Activated T-helper 1 cell treated with anti-CD3 and anti-CD28 coated beads, Interleukin-2, amount 50 U/mL, for 16 hours (primary cell): ENCODE data around the gene LYPD6B.
"Not testable (repeated sequence)": the region's sequence is repeated elsewhere in the genome, so short reads cannot be mapped to it uniquely, and the experiment has no call there.

Experiments
- DNase-seq, 2 donors: peaks; one replicate each; pipeline ENCODE4 v3.0.0-alpha.2; 2020; ENCODE audit warnings: low read depth in 1 of 2, low spot score in 1 of 2

LYPD6B gene

DNA sequence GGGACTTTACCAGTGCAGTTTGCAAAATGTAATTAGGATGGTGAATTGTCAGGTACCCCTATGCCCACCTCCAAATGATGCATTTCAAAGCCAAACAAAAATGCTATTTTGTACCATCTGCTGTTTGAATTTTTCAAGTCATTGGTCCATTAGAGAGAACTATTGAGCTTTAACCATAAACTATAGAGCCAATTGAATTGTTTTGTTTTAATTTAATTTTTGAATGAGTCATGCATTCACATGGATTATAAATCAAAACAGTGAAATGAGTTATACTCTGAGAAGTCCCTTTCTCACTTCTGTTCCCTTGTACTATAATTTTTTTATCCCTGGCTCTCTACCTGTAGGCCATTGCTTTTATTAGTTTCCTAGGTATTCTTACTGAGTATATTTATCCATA lies 151.3 kb downstream of the LYPD6B start:
- DNase-seq, result no peak

- DNase-seq, result no peak
These were observed 153.4 kb downstream of the LYPD6B start for GRCh38 chr2:149191915-149192314.

DNA sequence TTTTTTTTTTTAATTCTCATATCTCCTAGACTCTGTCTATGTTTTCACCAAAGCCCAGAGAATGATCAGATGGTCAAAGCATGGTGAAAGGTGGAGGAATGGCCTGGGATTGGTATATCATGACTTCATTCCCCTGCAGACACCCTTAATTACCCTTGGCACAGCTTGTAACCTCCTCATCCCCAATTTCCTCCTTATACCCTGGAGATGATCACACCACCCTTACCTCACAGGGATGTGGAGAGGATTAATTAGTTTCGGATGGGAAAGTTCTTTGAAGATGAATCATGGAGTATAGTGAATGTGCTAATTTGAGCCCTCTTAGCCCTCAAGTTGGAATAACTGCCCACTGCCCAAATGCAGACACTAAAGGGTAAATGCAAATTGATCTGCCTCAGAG lies 153.9 kb downstream of the LYPD6B start:
- DNase-seq, result no peak

GRCh38 chr2:149200109-149200520 lies 161.6 kb downstream of the LYPD6B start:
- DNase-seq, result no peak

GRCh38 chr2:149204686-149205085 lies 166.2 kb downstream of the LYPD6B start:
- DNase-seq, result no peak

DNA sequence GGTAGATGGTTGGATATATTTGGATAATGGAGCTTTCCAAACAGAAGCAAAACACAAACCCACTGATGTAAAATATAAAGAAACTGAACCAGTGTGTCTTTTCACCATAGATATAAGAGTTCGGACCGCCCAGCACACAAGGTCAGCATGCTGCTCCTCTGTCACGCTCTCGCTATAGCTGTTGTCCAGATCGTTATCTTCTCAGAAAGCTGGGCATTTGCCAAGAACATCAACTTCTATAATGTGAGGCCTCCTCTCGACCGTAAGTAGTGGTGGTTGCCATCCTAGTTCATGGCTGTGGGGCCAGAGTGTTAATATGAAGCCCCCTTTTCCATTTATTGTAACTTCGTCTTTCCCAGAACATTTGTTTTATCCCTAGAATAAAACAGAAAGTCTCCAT lies 166.6 kb downstream of the LYPD6B start:
- DNase-seq, result no peak

DNA sequence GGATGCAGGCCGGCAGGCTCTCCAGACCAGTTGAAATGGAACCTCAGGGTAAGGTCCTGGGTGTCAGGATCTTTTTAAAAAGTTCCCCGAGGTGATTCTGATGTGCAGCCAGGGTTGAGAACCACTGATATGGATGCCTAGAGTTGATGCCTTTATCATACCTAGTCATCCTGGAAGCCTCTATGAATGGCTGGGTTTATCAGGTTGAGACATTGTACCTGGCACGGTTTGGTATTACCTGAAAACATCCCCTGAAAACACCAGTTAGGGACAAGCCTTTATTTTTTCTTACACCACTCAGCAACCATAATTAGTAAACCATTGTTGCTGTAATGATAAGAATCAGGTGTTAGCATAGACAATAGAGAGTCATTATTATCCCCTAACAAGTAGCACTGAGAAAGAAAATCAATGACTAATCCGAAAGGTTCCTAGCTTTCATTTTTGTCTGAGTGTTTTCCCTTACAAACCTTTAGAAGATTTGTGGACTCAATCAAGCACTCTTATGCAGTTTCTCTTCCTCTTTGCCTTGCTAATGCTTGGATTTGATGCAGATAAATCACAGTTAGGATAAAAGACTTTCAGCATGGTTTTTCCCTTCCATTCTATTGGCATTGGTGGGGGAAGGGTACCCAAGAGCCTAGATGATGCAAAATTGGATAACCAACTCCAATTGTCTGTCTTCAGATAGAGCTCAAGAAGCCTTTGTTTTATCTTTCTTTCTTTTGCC lies 175.4 kb downstream of the LYPD6B start:
- no peak for DNase-seq

DNA sequence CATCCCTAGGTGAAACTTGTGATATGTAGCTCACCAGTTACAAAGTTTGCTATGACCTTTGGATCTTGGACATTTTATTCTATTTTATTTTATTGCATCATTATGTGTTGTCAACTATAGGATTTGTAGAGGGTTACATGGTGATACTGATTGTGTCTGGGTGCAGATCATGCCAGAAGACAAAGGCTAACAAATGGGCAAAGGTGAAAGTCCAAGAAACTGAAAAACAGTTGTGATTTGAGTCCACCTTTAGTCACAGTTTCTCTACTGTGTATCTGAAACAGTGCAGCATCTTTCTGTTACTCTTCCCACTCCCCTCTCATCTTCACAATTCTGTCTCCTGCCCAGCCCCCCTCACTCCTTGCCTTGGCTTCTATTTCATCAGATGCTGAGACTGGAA lies 180.0 kb downstream of the LYPD6B start:
- DNase-seq, result no peak

- DNase-seq, result no peak
These were observed 181.4 kb downstream of the LYPD6B start for GRCh38 chr2:149219856-149220255.

DNA sequence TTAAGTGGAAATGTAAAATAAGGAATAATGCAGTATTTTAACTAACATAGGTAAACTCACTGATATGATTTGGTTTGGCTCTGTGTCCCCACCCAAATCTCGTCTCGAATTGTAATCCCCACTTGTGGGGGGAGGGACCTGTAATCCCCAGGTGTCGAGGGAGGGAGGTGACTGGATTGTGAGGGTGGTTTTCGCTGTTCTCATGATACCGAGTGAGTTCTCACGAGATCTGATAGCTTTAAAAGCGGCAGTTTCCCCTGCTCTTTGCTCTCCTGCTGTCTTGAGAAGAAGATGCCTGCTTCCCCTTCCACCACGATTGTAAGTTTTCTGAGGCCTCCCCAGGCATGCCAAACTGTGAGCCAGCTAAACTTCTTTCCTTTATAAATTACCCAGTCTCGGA lies 182.5 kb downstream of the LYPD6B start:
- no peak for DNase-seq

DNA sequence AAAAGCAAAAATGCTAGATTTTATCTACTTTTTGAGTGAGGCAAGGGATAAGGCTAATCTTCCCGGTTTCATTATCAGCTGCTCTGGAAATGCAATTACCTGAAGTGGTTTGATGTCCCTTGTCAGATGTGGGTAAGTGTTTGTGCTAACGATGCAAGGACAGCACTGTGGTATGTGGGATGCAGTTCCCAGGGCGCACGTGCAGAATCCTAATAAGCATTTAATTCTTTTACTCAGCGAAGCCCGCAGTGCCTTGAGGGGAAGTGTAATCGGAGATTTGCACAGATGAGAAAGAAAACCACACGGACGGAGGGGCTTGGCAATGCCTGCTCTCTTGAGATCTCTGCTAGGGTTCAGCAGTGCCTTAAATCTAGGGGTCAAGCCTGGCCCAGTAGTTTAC lies 183.4 kb downstream of the LYPD6B start:
- no peak for DNase-seq

DNA sequence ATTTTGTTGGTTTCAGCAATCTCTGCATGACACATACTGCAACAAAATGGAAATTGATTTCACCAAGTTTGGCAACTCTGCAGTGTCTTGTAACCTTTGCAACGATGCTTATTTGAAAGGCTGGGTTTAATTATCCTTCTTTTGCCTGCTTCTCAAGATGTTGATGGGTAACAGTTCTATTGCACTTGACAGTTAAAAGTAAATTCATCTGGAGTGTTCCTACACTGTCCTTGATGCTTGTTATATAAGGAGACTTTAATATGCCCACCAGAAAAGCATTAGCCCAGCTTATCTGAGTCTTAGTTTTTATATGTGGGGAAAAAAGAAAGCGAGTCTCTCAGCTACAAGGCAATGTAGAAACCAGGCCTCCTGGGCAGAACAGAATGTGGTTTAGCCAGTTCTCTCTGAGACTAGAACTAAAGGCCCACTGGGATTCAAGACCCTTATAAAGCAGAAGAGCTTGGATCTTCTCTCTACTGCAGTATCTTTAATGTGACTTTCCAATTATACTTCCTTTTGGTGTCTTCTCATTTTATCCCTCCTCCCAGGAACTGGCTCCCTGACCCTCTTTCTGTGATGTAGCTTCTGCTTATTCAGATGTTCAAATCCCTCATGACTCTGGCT lies 185.1 kb downstream of the LYPD6B start:
- DNase-seq, result no peak

- DNase-seq, result no peak
These were observed 186.0 kb downstream of the LYPD6B start for GRCh38 chr2:149224543-149224942.

DNA sequence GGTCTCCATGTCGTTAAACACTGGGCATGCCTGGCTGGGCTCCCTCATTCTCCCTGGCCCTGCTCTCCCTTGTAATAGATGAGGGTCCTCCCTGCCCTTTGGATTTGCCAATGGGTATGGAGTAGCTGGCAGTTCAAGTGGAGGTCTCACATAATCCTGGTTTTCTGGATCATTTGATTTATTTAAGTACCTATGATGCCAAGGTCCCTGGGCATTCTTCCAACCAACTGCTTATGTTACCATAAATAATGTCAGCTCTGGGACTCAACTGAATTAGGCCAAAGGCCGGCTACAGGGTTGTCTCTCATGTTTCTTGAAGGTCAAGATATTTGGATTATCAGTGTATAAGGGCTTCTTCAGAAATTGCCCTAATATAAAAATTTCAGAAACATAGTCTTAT lies 186.9 kb downstream of the LYPD6B start:
- DNase-seq, result no peak

DNA sequence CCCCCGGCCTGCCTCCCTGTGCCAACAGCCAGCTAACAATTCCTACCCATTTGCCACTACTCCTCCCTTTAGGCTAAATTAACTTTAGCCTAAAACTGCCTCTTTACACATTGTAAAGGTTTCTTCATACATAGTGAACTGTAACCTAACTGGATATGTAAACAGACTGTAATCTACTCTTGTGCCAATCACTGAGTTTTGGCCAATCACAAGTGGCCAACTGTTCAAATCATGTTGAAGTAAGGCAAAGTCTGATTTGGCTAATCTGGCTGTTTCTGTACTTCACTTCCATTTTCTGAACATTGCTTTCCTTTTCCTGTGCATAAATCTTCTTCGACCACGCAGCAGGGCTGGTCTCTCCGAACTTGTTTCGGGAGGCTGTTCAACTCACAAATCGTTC lies 188.3 kb downstream of the LYPD6B start:
- no peak for DNase-seq

- DNase-seq, result no peak
These were observed 197.4 kb downstream of the LYPD6B start for GRCh38 chr2:149235816-149236375.

- no peak for DNase-seq
These were observed 197.9 kb downstream of the LYPD6B start for GRCh38 chr2:149236410-149236809.

DNA sequence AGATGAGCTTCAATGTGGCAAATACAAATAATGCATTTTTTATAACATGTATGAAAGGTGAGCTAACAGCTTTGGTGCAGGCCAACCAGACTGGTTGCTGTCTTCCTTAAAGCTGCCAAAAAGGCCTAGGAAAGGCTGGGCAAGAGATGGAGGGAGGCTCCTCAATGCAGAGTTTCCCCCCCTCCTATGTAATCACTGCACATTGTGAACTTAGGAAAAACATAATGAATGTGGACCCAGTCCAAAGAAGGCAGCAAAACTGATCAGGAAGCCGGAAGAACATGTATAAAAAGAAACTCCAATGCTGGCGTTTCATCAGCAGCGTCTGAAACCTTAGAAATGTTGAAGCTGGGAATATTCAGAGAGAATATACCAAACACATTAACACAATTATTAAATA lies 207.7 kb downstream of the LYPD6B start:
- no peak for DNase-seq

- DNase-seq, result not testable (repeated sequence)
These were observed 212.9 kb downstream of the LYPD6B start for GRCh38 chr2:149251436-149251835.

DNA sequence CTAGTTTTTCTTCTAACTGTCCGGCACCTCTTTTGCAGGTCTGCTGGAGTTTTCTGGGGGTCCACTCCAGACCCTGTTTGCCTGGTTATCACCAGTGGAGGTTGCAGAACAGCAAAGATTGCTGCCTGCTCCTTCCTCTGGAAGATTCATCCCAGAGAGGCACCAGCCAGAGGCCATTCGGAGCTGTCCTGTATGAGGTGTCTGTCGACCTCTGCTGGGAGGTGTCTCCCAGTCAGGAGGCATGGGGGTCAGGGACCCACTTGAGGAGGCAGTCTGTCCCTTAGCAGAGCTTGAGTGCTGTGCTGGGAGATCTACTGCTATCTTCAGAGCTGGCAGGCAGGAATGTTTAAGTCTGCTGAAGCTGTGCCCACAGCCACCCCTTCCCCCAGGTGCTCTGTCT lies 218.4 kb downstream of the LYPD6B start:
- not testable (repeated sequence) for DNase-seq

DNA sequence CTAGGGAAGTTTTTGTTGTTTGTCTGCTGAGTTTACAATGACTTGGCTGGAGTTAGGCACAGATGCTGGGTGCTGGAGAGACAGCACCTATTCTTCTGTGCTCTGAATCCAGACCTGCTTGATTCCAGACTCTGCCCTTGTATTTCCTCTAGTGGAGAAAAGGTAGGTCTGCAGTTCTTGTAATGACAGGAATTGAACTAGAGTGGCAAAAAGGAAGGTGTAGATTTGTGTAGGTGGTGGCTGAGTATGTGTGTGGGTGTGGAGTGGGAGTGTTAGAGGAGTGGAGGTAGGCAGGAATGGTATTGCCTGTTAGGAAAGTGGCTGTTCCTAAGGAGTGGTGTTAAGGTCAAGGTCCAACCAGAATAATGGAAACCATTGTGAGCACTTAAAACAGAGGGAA lies 220.0 kb downstream of the LYPD6B start:
- no peak for DNase-seq

DNA sequence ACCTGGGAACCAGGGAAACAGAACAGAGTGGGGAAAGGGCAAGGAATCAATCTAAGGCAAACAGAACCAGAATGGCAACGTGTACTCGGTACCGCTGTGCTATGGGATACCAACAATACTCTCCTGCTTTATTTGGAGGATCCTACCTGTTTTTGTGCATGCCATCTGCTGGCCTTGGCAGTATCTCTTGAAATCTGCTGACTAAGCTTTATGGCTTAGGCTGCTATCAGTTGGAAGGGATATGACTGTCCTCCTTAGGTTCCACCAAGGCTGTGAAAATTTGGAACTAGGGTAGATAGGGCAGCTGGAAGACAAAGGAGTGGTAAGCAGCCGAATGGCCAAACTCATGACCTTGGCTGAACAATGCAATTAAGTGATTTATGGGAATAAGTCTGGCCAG lies 220.6 kb downstream of the LYPD6B start:
- DNase-seq, result no peak

DNA sequence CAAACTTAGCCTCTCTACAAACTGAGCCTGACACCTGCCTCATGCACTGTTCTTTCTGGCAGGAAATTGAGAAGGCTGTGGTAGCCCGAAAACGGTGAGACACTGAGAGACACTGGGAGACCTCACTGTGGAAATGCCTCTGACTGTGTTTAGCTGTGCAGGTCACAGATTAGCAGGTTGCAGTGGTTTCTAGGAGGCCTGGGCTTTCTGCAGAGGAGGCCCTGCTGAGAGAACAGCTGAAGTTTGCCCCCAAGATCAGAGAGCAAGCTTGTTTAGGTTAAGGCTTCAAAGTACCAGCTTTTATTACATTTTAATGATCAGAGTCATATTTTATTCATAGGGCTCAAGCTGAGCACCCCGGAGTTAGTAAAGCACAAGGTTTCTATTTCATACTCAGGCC lies 223.2 kb downstream of the LYPD6B start:
- DNase-seq, result no peak
